GM18861 (cell line): Measurements from ENCODE around the gene RUFY2.
"Not testable (repeated sequence)": the region's sequence is repeated elsewhere in the genome, so short reads cannot be mapped to it uniquely, and the experiment has no call there.

ENCODE experiments used
- ATAC-seq: cut with Tn5 transposase; IDR thresholded peaks from one replicate; pipeline ENCODE4 v1.9.1; 2021; ENCODE audit not compliant: unreplicated experiment

The RUFY2 gene

DNA sequence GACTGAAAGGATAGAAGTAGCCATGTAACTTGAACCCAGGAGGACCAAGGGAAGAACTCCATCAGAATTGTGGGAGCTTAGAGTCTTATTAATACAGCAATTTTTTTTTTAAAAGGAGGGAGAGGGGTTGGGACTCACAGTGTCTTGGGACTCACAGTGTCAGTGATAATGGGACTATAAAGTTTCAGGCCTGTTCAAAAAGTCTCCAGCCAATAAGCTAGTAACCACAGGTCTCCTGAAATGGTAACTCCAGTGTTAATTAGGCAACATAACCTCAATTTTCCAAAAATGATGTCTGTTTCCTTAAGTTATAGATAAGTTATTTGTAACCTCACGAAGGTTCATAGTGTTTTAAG lies 77.6 kb downstream of the RUFY2 start:
- ATAC-seq = no peak

DNA sequence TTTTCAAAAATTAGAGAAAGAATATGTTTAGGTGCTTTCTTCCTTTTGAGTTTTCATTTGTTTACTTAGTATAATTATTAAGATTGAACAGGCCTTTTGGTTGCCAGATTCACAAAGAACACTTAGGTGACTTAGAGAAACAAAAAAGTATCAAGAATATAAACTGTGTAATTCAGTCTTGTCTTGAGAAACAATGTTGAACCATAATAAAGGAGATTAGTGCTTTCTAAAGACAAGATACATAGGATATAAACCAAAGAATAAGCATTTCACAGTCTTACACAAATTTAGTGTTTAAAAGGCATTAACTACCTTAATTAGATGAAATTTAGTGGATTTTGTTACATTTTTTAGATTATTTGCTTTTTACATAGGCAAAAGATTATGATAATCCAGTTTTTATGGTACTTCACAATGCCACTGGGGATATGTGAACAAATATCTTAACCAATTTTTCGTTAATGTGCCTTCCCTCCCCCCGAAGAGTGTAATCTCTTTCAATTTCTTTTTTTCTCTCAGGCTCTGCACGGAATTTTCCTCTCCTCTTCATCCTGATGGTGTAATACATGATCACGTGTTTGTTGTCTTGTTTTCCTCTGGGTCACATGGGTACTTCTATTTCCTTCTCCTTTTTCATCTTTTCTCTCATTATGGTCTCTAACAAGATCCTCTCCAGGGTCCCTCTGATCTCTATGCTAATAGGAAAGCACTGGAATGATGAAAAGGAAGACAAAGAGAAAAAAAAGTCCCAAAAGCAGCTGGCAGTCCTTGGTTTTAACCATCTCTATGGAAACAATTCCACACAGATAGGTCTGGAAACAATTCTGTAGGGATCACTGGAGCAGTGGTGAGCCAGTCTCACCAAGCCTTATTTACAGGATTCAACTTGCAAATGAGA lies 78.9 kb downstream of the RUFY2 start:
- no peak for ATAC-seq

DNA sequence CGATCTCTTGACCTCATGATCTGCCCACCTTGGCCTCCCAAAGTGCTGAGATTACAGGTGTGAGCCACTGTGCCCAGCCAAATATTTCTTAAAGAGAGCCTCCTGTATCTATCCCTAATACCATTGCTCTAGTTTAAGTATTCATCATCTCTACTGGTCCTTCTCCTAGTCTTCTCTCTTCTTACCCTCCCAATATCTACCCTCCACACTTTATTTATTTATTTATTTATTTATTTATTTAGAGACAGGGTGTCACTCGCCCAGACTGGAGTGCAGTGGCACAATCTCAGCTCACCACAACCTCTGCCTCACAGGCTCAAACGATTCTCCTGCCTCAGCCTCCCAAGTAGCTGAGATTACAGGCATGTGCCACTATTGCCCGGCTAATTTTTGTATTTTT lies 82.7 kb downstream of the RUFY2 start:
- not testable (repeated sequence) for ATAC-seq

DNA sequence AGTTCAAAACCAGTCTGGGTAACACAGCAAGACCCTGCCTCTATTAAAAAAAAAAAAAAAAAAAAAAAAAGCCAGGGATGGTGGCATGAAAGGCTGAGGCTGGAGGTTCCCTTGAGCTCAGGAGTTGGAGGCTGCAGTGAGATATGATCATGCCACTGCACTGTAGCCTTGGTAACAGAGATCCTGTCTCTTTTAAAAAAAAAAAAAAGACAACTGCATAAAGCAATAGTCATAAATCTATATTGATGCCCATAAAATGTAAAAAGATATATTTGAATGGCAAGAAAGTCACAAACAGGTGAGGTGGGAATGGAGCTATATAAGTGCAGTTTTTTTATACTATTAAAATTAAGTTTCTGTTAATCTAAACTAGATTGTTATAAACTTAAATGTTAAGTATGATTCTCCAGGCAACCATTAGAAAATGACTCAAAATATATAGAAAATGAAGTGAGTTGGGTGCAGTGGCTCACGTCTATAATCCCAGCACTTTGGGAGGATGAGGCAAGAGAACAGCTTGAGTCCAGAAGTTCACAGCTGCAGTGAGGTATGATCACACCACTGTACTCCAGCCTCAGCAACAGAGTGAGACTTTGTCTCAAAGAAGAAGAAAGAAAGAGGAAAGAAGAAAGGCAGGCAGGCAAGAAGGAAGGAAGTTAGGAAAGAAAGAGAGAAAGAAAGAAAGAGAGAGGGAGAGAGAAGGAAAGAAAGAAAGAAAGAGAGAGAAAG lies 88.6 kb downstream of the RUFY2 start:
- ATAC-seq = no peak

DNA sequence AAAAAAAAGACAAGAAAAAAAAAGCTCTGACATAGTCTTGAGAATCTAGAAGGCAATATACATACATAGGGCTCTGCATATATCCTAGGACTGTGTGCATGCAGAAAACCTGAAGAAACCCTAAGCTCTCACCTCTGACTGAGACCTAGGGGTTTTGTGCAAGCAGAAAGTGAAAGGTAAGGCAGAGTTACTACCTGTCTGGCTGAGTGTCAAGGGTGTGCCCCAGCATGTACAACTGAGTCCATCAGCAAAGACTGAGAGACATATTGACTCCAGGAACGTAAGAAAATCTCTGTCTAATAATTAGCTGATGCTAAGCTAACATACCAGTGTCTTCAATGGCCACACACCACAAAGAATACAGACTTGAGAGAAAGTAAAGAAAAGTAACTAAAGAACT lies 91.5 kb downstream of the RUFY2 start:
- no peak for ATAC-seq

DNA sequence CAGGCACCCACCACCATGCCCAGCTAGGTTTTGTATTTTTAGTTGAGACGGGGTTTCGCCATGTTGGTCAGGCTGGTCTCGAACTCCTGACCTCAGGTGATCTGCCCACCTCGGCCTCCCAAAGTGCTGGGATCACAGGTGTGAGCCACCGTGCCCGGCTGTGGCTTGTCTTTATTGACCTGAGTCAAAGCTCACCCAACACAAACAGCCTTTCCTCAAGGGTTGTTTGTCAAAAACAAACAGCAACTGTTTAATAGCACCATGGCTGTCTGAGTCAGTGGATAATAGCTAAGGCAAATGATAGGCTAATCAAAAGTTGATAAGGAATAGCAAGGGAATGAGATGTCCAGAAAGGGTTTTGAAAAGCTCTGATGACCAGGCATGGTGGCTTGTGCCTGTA lies 92.1 kb downstream of the RUFY2 start:
- ATAC-seq = not testable (repeated sequence)

DNA sequence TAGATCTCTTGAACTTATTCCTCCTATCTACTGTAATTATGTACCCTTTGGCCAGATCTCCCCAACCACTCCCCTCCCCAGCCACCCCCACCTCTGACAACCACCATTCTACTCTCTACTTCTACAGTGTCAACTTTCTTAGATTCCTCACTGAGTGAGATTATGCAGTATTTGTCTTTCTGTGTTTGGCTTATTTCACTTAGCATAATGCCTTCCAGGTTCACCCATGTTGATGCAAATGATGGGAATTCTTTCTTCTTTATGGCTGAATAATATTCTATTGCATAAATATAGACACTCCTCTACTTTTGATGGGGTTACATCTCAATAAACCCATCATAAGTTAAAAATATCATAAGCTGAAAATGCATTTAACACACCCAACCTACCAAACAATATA lies 96.5 kb downstream of the RUFY2 start:
- ATAC-seq = no peak

DNA sequence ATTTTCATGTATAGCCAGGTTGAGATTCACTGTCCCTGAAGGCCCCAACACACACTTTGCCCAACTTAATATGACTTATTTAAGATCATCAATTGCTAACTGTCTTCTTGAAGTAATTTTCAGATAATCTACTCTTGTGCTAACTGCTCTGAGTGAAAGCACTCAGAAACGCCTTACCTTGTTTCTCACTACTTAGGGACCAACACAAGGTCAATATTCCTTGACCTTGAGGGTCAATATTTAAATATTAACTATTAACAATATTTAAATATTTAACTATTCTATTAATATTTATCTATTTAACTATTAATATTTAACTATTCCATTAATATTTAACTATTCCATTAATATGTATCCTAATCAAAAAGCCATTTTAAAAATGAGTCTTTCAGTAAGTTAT lies 101.2 kb downstream of the RUFY2 start:
- no peak for ATAC-seq

DNA sequence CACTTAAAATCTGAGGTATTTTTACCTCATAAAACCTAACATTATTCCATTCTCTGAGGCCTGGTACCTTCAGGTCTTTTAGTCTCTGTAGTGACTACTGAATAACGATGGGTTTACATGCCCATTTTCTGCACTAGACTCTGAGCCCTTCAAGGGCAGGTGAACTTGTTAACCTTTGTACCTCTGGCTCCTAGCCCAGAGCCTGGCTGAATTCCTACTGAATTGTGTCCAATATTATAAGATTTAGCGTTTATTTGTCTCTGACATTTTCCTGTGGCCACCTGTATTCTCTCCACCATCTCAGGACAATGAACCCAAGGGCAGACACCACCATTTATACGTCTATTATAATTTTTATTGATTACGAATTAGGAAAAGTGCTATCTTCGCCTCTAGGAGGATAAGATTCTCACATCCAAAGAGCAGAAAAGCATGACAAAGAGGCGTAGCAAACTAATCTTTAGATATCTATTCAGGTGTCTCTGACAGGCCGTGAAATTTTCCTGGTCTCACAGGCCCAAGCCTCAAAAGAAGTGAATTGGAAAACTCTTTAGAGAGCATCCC lies 103.1 kb downstream of the RUFY2 start:
- no peak for ATAC-seq

DNA sequence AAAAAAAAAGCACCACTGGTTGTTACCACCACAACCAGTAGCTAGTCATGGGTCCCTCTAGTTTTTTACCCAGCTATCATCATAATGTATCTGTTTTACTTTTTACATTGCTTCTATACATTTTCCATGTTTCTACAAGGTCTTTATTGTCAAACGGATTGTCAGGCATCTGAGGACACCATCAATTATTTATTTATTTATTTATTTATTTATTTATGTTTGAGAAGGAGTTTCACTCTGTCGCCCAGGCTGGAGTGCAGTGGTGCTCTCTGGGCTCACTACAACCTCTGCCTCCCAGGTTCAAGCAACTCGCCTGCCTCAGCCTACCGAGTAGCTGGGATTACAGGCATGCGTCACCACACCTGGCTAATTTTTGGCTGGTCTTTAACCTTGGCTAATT lies 104.2 kb downstream of the RUFY2 start:
- ATAC-seq = no peak

DNA sequence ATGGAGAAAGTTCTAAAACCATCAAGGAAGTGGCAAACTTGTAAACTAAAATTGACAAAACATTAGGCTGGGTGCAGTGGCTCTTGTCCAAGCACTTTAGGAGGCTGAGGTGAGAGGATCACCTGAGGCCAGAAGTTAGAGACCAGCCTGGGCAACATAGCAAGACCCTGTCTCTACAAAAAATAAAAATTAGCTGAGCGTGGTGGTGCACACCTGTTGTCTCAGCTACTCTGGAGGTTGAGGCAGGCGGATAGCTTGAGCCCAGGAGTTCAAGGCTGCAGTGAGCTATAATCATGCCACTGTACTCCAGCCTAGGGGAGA lies 104.6 kb downstream of the RUFY2 start:
- no peak for ATAC-seq

DNA sequence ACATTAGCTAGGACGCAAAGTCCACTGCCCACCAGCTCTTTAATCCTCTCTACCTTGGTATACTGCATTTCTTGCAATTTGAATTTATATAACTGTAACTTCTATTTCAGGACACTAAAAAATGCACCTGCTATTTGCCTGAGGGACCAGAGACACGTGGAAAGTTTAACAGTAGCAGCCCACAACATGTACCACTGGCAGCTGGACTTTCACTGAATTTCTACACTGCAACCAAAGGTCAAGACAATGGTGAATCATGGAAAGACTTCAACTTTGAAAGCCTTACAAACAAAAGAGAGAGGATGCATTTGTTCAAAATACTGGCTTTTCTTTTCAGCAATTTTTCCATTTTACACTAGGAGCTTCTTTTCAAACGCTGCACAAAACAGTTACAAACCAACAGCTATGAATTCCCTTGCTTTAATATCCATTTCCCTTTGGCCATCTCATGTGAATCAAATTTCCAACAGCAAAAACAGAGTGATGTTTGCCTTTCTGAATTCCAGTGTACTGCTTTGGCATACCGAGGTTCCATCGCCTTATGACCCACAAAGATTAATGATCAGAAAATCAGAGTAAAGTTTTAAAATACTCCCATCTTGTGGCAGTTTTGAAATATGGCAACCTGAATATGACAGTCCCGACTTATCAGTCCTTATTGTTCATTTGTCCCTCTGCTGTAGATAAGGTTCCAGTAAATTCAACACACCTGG lies 105.1 kb downstream of the RUFY2 start:
- ATAC-seq = no peak

DNA sequence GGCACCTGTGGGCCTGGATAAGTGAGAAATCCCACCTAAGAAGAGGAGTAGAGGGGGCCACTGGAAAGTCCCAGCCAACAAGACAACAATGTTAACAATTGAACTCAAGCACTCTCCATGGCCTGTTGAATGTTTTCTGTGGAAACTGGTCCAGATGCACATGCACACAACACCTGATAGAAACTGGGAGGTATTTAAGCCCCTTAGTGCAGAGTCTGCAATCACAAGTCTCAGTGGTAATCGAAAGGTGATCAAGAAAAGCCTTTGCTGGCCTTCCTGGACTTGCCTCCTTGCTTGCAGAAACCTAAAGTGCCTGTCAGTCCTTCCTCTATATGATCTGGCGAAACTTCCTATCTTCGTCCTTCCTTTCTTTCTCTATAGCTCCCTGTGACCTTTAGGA lies 105.8 kb downstream of the RUFY2 start:
- ATAC-seq = no peak

DNA sequence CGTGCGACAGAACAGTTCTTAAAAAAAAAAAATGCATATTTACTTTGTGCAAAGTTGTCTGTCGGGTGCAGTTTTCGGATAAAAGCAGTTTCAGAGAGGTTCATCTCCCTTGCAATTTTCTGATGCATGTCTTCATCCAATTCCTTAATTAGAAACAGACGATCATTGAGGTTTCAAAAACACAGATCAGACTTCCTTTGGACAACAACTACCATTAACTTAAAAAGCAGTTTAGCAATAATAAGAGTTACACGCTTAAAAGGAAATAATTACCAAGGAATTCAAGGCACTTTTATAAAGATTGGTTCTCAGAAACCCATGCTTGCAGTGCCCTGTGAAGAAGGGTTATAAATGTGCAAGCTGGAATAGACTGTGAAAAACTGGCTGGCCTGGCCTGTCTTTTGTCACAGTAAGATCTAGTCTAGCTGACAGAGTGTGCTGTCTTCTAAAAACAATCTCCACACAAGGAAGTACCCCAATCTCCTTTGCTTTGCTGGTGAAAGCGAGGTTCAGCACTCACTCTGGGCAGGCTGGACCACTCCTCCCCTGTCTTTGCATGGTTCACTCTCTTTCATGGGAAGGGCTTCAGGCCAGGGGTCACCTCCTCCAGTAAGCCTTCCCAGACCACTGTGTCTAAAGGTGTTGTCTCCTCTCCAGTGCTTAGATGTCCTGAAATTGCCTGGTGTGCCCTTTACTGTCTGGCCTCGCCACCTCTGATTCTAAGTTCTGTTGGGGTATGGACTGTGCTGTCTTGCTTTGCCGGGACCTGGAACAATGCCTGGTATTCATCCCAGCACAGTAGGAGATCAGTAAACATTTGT lies 110.0 kb downstream of the RUFY2 start:
- no peak for ATAC-seq
